Left lung (tissue), 10 donors: Measurements from ENCODE around the gene DDX5. TPM values are rescaled to one million over a fixed set of nuclear protein-coding genes. Genes with fewer than 3 reads are reported as not detected.

ENCODE experiments used
- ATAC-seq: fragments of 200-7000 bp; cut with Tn5 transposase; one replicate; pipeline ENCODE4 v1.9.1; 2020; ENCODE audit warnings: moderate library complexity
- DNase-seq, 4 donors: peaks; one replicate each; pipeline ENCODE4 v3.0.0-alpha.2; 2013 to 2020
- H3K27ac ChIP-seq, 2 donors: fragments of 200-600 bp; sonication (generic) in 1 of 2; one replicate each; pipeline versions ENCODE4 v1.5.0 to v1.8.0; 2020 to 2021
- H3K27me3 ChIP-seq, 2 donors: fragments of 200-600 bp; sonication (generic) in 1 of 2; one replicate each; pipeline versions ENCODE4 v1.5.0 to v1.8.0; 2020 to 2021
- H3K36me3 ChIP-seq, 2 donors: fragments of 200-600 bp; sonication (generic) in 1 of 2; one replicate each; pipeline versions ENCODE4 v1.5.0 to v1.8.0; 2020 to 2021
- H3K4me1 ChIP-seq, 2 donors: fragments of 200-600 bp; one replicate each; pipeline ENCODE4 v1.8.0; 2021
- H3K4me3 ChIP-seq, 2 donors: fragments of 200-600 bp; sonication (generic) in 1 of 2; one replicate each; pipeline versions ENCODE4 v1.5.0 to v1.8.0; 2020 to 2021; ENCODE audit warnings: mild to moderate bottlenecking in 1 of 2
- H3K9me3 ChIP-seq, 2 donors: fragments of 200-600 bp; sonication (generic) in 1 of 2; one replicate each; pipeline versions ENCODE4 v1.5.0 to v1.8.0; 2020 to 2021
- CTCF ChIP-seq, 2 donors: fragments of 200-600 bp; sonication (generic) in 1 of 2; IDR thresholded peaks; one replicate each; pipeline versions ENCODE4 v1.5.0 to v1.8.0; 2021; ENCODE audit warnings: antibody characterized with exemption in 2 of 2
- intact Hi-C, 2 donors: fragments of 100-400 bp; cut with DNase I; formaldehyde crosslinking; loops; one replicate each; pipeline versions ENCODE4 v1.11.2 to v1.14.2; 2022
- polyA plus RNA-seq, 6 donors: library from polyadenylated mRNA; unstranded; fragments of 120-200 nt; gene quantifications; one replicate each; pipeline ENCODE4 v1.2.1, GENCODE V29; 2013; ENCODE audit not compliant: insufficient read length in 6 of 6
- total RNA-seq, 2 donors: library from RNA; stranded (reverse); fragmentation: NEBNext Ultra II Directional; extraction: Animal tissue kit (Norgen Biotek cat#: 25700); gene quantifications; one replicate each; pipeline ENCODE4 v1.2.1, GENCODE V29; 2021
- donor health status: DM: no; HTN: yes; CAD: no.
- donor health status: DM: no; HTN: no; CAD: no.

The DDX5 gene
- total and polyA plus RNA-seq, 8 donors = 653 to 835 (median 730) TPM

- peak in 2 of 4 donors; percentile 56 to 74 for DNase-seq
- peak; percentile 36 for ATAC-seq
- Histone ChIP-seq H3K27me3 (no peaks in the 10 kb centered on the region), H3K9me3 (no peaks in the 10 kb centered on the region), H3K4me3 (no peak overlapping the region), H3K27ac (no peak overlapping the region), H3K36me3 (peaks cover 0 to 92% of the 10 kb centered on the region in 2 donors), H3K4me1 (no peaks in the 10 kb centered on the region)
- intact Hi-C loops = no loop called here
- TF ChIP-seq CTCF (IDR thresholded peaks at IDR 0.05) = no peak
Observed at GRCh38 chr17:64538508-64539130, 32.5 kb upstream of the DDX5 start.

DNA sequence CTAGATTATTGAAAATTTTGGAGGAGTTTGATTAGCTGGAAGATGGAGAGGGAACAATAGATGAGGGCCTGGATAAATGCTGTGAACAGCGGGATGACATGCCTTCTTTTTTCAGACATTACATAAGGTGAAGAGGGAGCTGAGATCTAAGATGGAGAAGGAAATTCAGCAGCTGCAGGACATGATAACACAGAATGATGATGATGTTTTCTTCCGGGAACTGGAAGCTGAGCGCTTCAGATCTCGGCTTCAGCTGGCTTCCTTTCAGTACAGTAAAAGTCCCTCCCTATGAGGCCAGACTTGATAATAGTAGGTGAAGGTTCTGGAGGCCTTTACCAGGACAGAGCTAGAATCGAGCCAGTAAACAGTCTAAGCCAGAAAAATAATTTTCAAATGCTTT lies 31.4 kb upstream of the DDX5 start:
- TF ChIP-seq CTCF (IDR thresholded peaks at IDR 0.05) = no peak
- H3K9me3 ChIP-seq = no peaks in the 10 kb centered on the region
- no peak overlapping the region for H3K27ac ChIP-seq
- no peak overlapping the region for H3K4me3 ChIP-seq
- no peaks in the 10 kb centered on the region for H3K4me1 ChIP-seq
- intact Hi-C loops = no loop called here
- ATAC-seq (no peak), DNase-seq (no peak)
- no peaks in the 10 kb centered on the region for H3K27me3 ChIP-seq
- H3K36me3 ChIP-seq = peaks cover 0 to 92% of the 10 kb centered on the region in 2 donors

- Histone ChIP-seq H3K27ac (no peak overlapping the region), H3K4me3 (no peak overlapping the region), H3K36me3 (peaks cover 0 to 92% of the 10 kb centered on the region in 2 donors), H3K9me3 (no peaks in the 10 kb centered on the region), H3K27me3 (no peaks in the 10 kb centered on the region), H3K4me1 (no peaks in the 10 kb centered on the region)
- intact Hi-C loops = no loop called here
- DNase-seq = no peak
- no peak for TF ChIP-seq CTCF (IDR thresholded peaks at IDR 0.05)
- ATAC-seq = no peak
Observed at GRCh38 chr17:64536913-64537312, 30.8 kb upstream of the DDX5 start.

- H3K36me3 ChIP-seq = peaks cover 0 to 98% of the 10 kb centered on the region in 2 donors
- no peak for DNase-seq
- no peak overlapping the region for H3K4me3 ChIP-seq
- H3K27me3 ChIP-seq = no peaks in the 10 kb centered on the region
- ATAC-seq = no peak
- H3K9me3 ChIP-seq = no peaks in the 10 kb centered on the region
- intact Hi-C loops = no loop called here
- TF ChIP-seq CTCF (IDR thresholded peaks at IDR 0.05) = no peak
- no peaks in the 10 kb centered on the region for H3K4me1 ChIP-seq
- no peak overlapping the region for H3K27ac ChIP-seq
Observed at GRCh38 chr17:64535357-64535756, 29.3 kb upstream of the DDX5 start.

DNA sequence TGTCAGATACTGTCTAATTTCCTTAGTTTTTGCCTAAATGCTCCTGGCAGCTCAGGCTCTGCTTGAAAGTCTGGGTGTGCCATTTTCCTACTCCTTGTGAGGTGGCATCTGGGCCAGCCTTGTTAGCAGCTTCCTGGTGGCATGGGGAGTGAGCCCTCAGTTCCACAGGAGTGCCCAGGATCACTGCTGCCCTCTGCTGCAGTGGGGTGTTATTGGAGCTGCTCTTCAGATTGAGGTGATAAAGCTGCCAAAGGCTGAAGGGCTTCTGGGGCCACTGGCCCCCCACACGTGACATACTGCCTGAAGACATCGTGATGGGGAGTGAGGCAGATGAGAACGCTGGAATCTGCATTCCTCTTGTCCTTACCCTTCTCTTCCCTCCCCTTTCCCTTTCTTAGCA lies 28.1 kb upstream of the DDX5 start:
- Histone ChIP-seq H3K4me1 (no peaks in the 10 kb centered on the region), H3K36me3 (peaks cover 0 to 99% of the 10 kb centered on the region in 2 donors), H3K9me3 (no peaks in the 10 kb centered on the region), H3K4me3 (no peak overlapping the region), H3K27ac (no peak overlapping the region), H3K27me3 (no peaks in the 10 kb centered on the region)
- intact Hi-C loops = no loop called here
- no peak for TF ChIP-seq CTCF (IDR thresholded peaks at IDR 0.05)
- ATAC-seq (peak; percentile 12), DNase-seq (no peak)
